Measurements from ENCODE around the gene RPL7L1.

The RPL7L1 gene

GRCh38 chr6:42933205-42933604 is 53.8 kb downstream of the RPL7L1 start:
- DNase-seq (ENCODE audit: low spot score): no peak

GRCh38 chr6:42935322-42935721 is 55.9 kb downstream of the RPL7L1 start:
- DNase-seq (ENCODE audit: low spot score): no peak

- DNase-seq (ENCODE audit: low spot score): no peak
Observed at GRCh38 chr6:42936398-42936797, 57.0 kb downstream of the RPL7L1 start.

- DNase-seq (ENCODE audit: low spot score): no peak
Observed at GRCh38 chr6:42937548-42938427, 58.4 kb downstream of the RPL7L1 start.

- DNase-seq (ENCODE audit: low spot score): no peak
Observed at GRCh38 chr6:42938428-42938796, 59.0 kb downstream of the RPL7L1 start.

- no peak for DNase-seq (ENCODE audit: low spot score)
Observed at GRCh38 chr6:42938987-42939809, 59.8 kb downstream of the RPL7L1 start.

Data from ecto neural progenitor cell (in vitro differentiated cells).